C4-2B (cell line): ENCODE measurements around the gene RSRP1.

Source experiments
- H3K27ac ChIP-seq: fragments of 450-650 bp; 2 replicates; pipeline ENCODE4 v1.5.1; 2017
- CTCF ChIP-seq: fragments of 450-650 bp; conservative IDR thresholded peaks from 2 replicates; pipeline ENCODE4 v1.5.1; 2017; ENCODE audit warnings: mild to moderate bottlenecking
- ZFX ChIP-seq: fragments of 450-650 bp; IDR thresholded peaks from 2 replicates; pipeline ENCODE4 v1.6.1; 2017

RSRP1 gene

GRCh38 chr1:25208092-25208491 is 39.2 kb downstream of the RSRP1 start:
- TF ChIP-seq CTCF = no peak
- TF ChIP-seq ZFX = no peak
- H3K27ac ChIP-seq = no peak overlapping the region

- no peak overlapping the region for H3K27ac ChIP-seq
- TF ChIP-seq CTCF (no peak), ZFX (no peak)
These were observed 41.1 kb downstream of the RSRP1 start for GRCh38 chr1:25206201-25206600.

GRCh38 chr1:25205786-25206185 is 41.5 kb downstream of the RSRP1 start:
- H3K27ac ChIP-seq = no peak overlapping the region
- TF ChIP-seq CTCF (no peak), ZFX (no peak)

- H3K27ac ChIP-seq = no peak overlapping the region
- TF ChIP-seq ZFX (no peak), CTCF (peak; percentile 66)
These were observed 42.3 kb downstream of the RSRP1 start for GRCh38 chr1:25204797-25205480.

GRCh38 chr1:25201006-25201405 is 46.2 kb downstream of the RSRP1 start:
- TF ChIP-seq CTCF = no peak
- no peak for TF ChIP-seq ZFX
- no peak overlapping the region for H3K27ac ChIP-seq

- no peak overlapping the region for H3K27ac ChIP-seq
- TF ChIP-seq CTCF (no peak), ZFX (no peak)
These were observed 47.2 kb downstream of the RSRP1 start for GRCh38 chr1:25199819-25200620.

GRCh38 chr1:25198663-25199252 is 48.5 kb downstream of the RSRP1 start:
- no peak for TF ChIP-seq CTCF
- no peak for TF ChIP-seq ZFX
- H3K27ac ChIP-seq = 0 out of 2 replicates have a peak overlapping the region, but pooled peaks have one; percentile 24
